ENCODE data around the gene USF2. TPM values are rescaled to one million over a fixed set of nuclear protein-coding genes. Genes with fewer than 3 reads are reported as not detected.

USF2 gene
- total and polyA plus RNA-seq, 12 donors, result 125 to 185 (median 151) TPM

- Histone ChIP-seq H3K27me3 (no peaks in the 10 kb centered on the region), H3K9me3 (no peaks in the 10 kb centered on the region), H3K36me3 (no peaks in the 10 kb centered on the region), H3K27ac (no peak overlapping the region), H3K4me3 (no peak overlapping the region), H3K4me1 (peaks cover 6 to 48% (median 33%) of the 10 kb centered on the region in 9 donors)
- intact Hi-C loops (cut with DNase I), result loop anchor here in 1 of 10 donors (10.0 kb wide), 1 partner anchor 287 kb away; no protein-coding TSS in a partner anchor
- peak in 3 of 8 donors; percentile 12 to 21 (median 19) for ATAC-seq
- 70 to 73% methylated on average over 17 of the region's 17 CpGs for WGBS, 2 donors
- no peak for DNase-seq
- TF ChIP-seq CTCF (IDR thresholded peaks at IDR 0.05), result no peak
Observed at GRCh38 chr19:35262101-35262761, 6.5 kb upstream of the USF2 start.

- ATAC-seq (no peak), DNase-seq (no peak)
- no peak for TF ChIP-seq CTCF (IDR thresholded peaks at IDR 0.05)
- intact Hi-C loops (cut with DNase I), result loop anchor here in 6 of 10 donors (5.0 to 10.0 kb wide), 4 partner anchors 107 to 290 kb away; partner anchors contain the start of genes FXYD7 (in 3 of the 6), FXYD1 (in 2 of the 6) and LGI4 (in 2 of the 6)
- Histone ChIP-seq H3K27ac (peak overlapping the region in 6 of 10 donors; percentile 7 to 55 (median 16)), H3K36me3 (no peaks in the 10 kb centered on the region), H3K4me3 (no peak overlapping the region), H3K9me3 (no peaks in the 10 kb centered on the region), H3K27me3 (no peaks in the 10 kb centered on the region), H3K4me1 (peaks cover 6 to 49% (median 34%) of the 10 kb centered on the region in 9 donors)
- 68 to 73% methylated on average over 7 of the region's 7 CpGs for WGBS, 2 donors
Observed at GRCh38 chr19:35264268-35265125, 4.3 kb upstream of the USF2 start.

- H3K4me3 ChIP-seq, result no peak overlapping the region
- intact Hi-C loops (cut with DNase I), result loop anchor here in 6 of 10 donors (5.0 to 10.0 kb wide), 4 partner anchors 108 to 291 kb away; partner anchors contain the start of genes FXYD7 (in 3 of the 6), FXYD1 (in 2 of the 6) and LGI4 (in 2 of the 6)
- H3K27ac ChIP-seq, result peak overlapping the region in 7 of 10 donors; percentile 7 to 55 (median 22)
- H3K4me1 ChIP-seq, result peaks cover 13 to 57% (median 42%) of the 10 kb centered on the region in 9 donors
- ATAC-seq (no peak), DNase-seq (no peak)
- 37 to 43% methylated on average over 6 of the region's 6 CpGs for WGBS, 2 donors
- peaks cover 0 to 6% (median 1%) of the 10 kb centered on the region in 9 donors for H3K36me3 ChIP-seq
- no peaks in the 10 kb centered on the region for H3K9me3 ChIP-seq
- no peaks in the 10 kb centered on the region for H3K27me3 ChIP-seq
- TF ChIP-seq CTCF (IDR thresholded peaks at IDR 0.05), result no peak
Observed at GRCh38 chr19:35265126-35265899, 3.4 kb upstream of the USF2 start.
